Left colon (tissue), 2 donors: ENCODE measurements around the gene ADGRB3. TPM values are rescaled to one million over a fixed set of nuclear protein-coding genes. Genes with fewer than 3 reads are reported as not detected.

Experiments
- ATAC-seq: fragments of 200-7000 bp; cut with Tn5 transposase; one replicate; pipeline ENCODE4 v1.9.1; 2020; ENCODE audit warnings: mild to moderate bottlenecking, moderate library complexity
- DNase-seq, 2 donors: peaks; one replicate each; pipeline ENCODE4 v3.0.0-alpha.2; 2020
- intact Hi-C, 2 donors: fragments of 100-400 bp; cut with DNase I in 1 of 2; cut with micrococcal nuclease in 1 of 2; formaldehyde crosslinking; loops; one replicate each; pipeline versions ENCODE4 v1.11.2 to v1.14.0; 2022; cut with DNase I, micrococcal nuclease
- total RNA-seq, 2 donors: library from RNA; stranded (reverse); fragmentation: NEBNext Ultra II Directional; extraction: Animal tissue kit (Norgen Biotek cat#: 25700); gene quantifications; one replicate each; pipeline ENCODE4 v1.2.1, GENCODE V29; 2021
- donor health status: DM: no; HTN: no; CAD: no.
- donor health status: DM: yes; HTN: yes; CAD: no.

The ADGRB3 gene
- total RNA-seq, 2 donors from 2014 or later, result 0.37 to 1.2 TPM

GRCh38 chr6:69122407-69122773 lies 487.3 kb downstream of the ADGRB3 start:
- DNase-seq (no peak), ATAC-seq (no peak)
- intact Hi-C loops, result no loop called here

DNA sequence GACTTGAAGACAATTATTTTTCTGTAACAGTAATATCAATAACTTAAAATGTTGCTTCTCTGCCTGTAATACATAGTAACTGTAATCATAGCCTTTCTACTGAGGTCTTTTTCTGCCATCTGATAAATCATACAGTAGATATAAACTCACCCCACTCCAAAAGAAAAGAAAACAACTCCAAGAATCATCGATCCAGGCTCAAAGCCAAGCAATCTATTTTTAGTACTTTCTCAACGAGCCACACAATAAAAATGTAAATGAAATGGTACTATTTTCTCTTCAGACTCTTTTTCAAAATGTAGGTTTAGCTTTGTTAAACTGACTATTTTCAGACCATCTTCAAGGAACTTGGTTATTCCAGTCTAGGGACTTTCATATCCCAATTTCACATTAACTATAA lies 493.3 kb downstream of the ADGRB3 start:
- ATAC-seq (no peak), DNase-seq (no peak)
- intact Hi-C loops, result no loop called here

DNA sequence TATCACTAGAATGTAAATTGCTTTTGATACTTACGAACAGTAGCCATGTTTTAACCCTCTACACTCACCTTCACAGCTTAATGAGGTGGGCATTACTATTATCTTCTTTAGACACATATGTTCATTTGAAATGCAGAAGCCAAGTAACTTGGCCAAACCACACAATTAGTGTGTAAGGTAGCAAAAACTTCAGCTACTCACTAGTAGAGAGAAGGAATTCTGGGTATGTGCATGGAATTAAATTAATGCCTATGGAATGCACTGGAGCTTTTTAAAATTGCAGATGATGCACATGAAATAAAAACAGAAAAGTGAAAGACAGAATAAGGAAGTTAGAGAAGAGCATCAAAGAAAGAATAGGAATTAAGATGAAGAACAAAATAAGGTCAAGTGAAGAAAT lies 494.0 kb downstream of the ADGRB3 start:
- no peak for ATAC-seq
- DNase-seq, result no peak
- intact Hi-C loops, result no loop called here

- DNase-seq (no peak), ATAC-seq (no peak)
- intact Hi-C loops, result no loop called here
These were observed 500.8 kb downstream of the ADGRB3 start for GRCh38 chr6:69135927-69136326.

GRCh38 chr6:69138148-69138547 lies 503.1 kb downstream of the ADGRB3 start:
- ATAC-seq, result no peak

DNA sequence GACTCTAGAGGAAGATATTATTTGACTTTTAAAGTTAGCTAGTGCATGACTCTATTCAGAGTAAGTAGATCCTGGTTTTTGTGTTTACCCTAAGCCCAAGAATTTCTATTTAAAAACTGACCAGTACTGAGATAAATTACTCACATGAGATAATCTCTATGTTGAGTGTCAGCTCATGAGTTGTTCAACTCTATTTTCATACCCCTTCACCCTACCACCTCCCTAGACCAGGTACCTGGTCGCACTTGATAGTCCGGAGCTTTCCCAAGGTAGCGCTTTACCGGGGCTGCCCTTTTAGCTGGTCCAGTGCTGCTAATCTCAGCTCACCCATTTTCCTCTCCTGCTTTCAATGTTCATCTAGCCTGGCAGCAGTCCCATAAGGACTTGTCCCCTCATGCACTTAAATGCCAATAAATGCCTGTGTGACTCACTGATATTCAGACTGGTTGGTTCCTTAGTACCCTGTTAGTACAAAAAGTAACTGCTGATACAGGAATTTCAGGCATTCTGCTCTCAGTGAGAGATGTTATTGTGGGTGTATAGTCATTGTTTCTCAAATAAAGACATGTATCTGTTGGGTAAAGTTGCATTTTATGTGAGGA lies 503.9 kb downstream of the ADGRB3 start:
- DNase-seq, result no peak
- intact Hi-C loops, result no loop called here
- no peak for ATAC-seq

More at GRCh38 chr6:69138148-69138547, 503.1 kb downstream of the ADGRB3 start:
- DNase-seq, result no peak
- intact Hi-C loops, result no loop called here

DNA sequence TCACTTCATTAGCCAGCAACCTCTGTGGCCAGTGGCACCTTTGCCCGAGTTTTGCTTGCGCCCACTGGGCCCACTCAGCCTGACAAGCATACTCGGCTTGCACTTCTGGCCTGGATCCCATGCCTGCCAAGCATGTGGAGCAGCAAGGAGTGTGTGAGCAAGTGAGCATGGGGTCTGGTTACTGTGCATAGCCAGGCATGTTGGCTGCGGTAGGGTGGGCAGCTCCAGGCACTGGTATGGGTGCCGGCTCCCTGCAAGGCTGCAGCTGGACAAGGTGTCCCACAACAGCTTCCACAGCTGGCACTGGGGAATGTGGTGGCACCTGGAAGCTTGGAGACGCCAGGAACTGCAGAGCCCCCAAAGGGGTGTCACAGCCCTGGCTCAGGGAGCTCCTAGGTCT lies 510.0 kb downstream of the ADGRB3 start:
- DNase-seq (no peak), ATAC-seq (no peak)
- intact Hi-C loops, result no loop called here

DNA sequence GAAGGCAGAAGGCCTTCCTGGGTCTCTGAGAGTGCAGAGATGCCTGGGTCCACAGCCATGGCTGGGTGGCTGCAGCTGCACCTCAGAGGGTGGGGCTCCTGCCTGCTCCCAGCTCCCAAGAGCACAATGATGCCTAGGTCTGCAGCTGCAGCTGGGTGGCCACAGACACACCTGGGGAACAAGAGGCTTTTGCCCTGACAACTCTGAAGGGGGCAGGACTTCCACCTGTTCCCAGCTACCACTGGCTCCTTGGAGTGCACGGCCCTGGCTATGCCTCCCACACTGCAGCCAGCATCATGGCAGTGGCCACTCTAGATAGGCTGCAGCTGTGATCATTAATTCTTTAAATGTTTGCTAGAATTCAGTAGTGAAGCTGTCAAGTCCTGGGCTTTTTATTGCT lies 511.3 kb downstream of the ADGRB3 start:
- intact Hi-C loops, result no loop called here
- DNase-seq, result no peak
- ATAC-seq, result no peak

DNA sequence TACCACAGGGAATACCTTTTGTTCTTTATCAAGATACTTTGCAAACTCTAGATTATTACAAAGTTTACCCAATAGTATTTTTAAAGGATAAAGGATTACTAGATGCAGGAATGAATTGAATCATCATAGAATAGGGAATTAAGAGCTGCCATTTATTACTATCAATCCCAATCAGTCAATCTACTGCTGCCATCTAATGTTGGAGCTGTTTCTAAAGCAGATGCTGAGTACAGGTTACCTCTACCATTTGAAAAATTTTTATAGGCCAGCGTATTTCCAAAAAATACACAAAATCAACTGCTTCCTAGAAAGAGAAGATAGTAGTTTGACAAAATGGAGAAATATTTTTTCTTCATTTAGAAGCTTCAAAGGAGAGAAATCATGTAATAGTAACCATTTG lies 520.4 kb downstream of the ADGRB3 start:
- DNase-seq (no peak), ATAC-seq (no peak)
- intact Hi-C loops, result no loop called here

- ATAC-seq, result no peak
- intact Hi-C loops, result no loop called here
- DNase-seq, result no peak
These were observed 527.7 kb downstream of the ADGRB3 start for GRCh38 chr6:69162811-69163210.

DNA sequence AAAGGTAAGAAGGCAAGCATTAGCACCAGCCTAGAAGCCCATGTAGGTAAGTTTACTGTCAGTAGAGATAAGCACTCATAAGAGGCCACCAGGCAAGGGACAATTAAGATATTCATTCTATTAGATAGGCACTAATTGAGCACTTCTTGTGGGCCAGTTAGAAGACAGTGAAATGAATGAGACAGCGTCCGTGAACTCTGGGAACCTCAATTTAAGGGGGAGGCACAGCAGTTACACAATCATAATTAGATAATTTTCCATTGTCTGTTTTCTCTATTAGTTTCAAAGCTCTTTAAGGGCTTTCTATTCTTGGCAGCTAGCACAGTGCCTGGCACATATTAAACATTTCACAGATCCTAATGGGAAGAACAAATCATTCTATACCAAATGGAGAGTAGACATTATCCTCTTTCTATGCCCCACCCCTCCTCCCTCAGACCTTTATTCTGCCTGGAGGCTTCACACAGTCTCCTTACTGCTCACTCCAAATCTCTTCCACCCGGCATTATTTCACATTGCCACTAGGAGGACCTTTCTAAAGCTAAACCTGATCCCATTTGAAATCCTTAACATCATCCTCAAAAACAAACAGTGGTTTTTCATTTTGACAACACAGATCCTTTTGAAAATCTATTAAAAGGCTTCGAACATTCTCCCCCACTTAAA lies 529.6 kb downstream of the ADGRB3 start:
- ATAC-seq, result no peak
- no peak for DNase-seq
- intact Hi-C loops, result no loop called here

- intact Hi-C loops, result no loop called here
- ATAC-seq (no peak), DNase-seq (no peak)
These were observed 544.6 kb downstream of the ADGRB3 start for GRCh38 chr6:69179681-69180080.

DNA sequence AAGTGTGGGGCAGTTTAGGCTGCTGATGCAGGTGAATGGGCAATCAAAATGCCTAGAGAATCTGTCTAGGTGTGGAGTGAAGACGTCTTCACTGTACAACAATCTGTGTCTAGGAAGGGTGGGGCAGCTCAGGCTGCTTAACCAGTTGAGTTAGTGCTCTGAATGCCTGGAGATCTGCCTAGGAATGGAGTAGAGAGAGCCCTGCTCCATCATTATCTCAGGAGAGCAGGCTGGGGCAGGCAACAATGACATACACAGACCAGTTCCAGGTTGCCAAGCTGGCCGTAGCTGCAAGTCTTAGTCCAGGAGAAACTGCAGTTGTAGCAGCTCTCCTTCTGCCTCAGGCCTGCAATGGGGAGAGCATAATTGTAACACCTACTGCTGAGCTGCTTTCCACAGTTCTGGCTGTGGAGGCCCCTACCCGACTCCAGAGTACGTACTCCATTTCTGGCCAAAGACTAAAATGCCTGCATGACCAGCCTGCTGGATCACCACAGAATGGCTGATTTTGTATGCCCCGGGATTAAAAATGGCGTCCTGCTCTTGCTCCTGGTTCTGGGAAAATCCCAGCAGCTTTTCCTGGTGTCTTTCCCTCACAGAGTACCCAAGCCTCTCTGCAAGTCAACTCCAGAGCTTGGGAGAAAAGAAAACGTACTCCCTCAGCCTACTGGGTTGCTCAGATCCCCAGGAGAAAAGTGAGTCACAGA lies 545.4 kb downstream of the ADGRB3 start:
- intact Hi-C loops, result no loop called here
- no peak for ATAC-seq

GRCh38 chr6:69181964-69182363 lies 546.9 kb downstream of the ADGRB3 start:
- ATAC-seq, result no peak
- no peak for DNase-seq

More for the DNA sequence above, 545.4 kb downstream of the ADGRB3 start:
- no peak for DNase-seq

DNA sequence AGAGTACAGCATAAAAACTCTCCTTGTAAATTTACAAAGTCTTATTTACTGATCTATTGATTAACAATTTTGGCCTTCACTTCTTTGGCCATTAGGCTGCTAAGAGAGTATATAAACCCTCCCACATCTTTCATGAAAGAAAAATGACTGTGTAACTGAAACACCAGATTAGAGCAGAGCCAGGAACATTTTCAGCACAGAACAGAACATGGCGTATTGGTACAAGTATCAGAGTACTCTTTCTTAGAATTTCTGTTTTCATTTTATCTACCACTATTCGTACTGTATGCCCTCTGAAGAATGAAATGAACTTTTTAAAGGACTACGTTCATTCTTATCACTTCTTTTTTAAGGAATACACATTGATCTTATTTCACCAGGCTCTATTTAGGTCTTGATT lies 550.2 kb downstream of the ADGRB3 start:
- ATAC-seq, result no peak
- intact Hi-C loops, result no loop called here
- DNase-seq, result no peak

More at GRCh38 chr6:69181964-69182363, 546.9 kb downstream of the ADGRB3 start:
- intact Hi-C loops, result no loop called here

DNA sequence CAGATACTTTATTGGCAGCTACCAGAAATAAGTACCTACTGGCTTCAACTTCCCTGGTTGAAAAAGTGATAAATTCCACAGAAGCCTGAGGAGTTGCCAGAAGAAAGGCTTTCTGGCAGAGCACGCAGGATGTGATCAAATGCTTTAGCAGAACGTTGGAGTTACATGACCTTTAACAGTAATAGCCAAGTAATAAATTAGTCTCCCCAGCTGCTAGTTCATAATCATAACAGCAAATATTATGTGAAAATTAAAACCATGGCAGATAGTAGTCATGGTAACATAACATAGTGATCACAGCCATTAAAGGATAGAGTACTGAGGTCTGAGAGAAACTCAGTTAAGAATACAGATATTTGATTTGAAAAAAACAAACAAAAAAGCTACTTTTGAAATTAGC lies 567.7 kb downstream of the ADGRB3 start:
- DNase-seq, result no peak
- ATAC-seq, result no peak
- intact Hi-C loops, result no loop called here

- no peak for DNase-seq
- intact Hi-C loops, result no loop called here
- no peak for ATAC-seq
These were observed 581.0 kb downstream of the ADGRB3 start for GRCh38 chr6:69216127-69216526.

GRCh38 chr6:69217343-69217742 lies 582.3 kb downstream of the ADGRB3 start:
- intact Hi-C loops, result no loop called here
- DNase-seq (no peak), ATAC-seq (no peak)

- ATAC-seq (no peak), DNase-seq (no peak)
These were observed 585.3 kb downstream of the ADGRB3 start for GRCh38 chr6:69220375-69220774.

GRCh38 chr6:69232008-69232407 lies 596.9 kb downstream of the ADGRB3 start:
- ATAC-seq (no peak), DNase-seq (no peak)
- intact Hi-C loops, result no loop called here

More at GRCh38 chr6:69220375-69220774, 585.3 kb downstream of the ADGRB3 start:
- intact Hi-C loops, result no loop called here
